Testis (tissue), 3 donors: ENCODE measurements around the gene STAM. TPM values are rescaled to one million over a fixed set of nuclear protein-coding genes. Genes with fewer than 3 reads are reported as not detected.

ENCODE experiments used
- DNase-seq: peaks from one replicate; pipeline ENCODE4 v3.0.0-alpha.2; 2019
- H3K27ac ChIP-seq, 2 donors: fragments of 200-600 bp; sonication (generic); one replicate each; pipeline ENCODE4 v1.5.1; 2019
- H3K27me3 ChIP-seq: fragments of 200-600 bp; sonication (generic); one replicate; pipeline ENCODE4 v1.5.1; 2019
- H3K36me3 ChIP-seq: fragments of 200-600 bp; sonication (generic); one replicate; pipeline ENCODE4 v1.5.1; 2017; ENCODE audit warnings: low read depth; ENCODE audit errors: missing control alignments
- H3K4me1 ChIP-seq: fragments of 200-600 bp; sonication (generic); one replicate; pipeline ENCODE4 v1.5.1; 2019
- H3K4me3 ChIP-seq, 2 donors: fragments of 200-600 bp; sonication (generic); one replicate each; pipeline ENCODE4 v1.5.1; 2017 to 2019
- H3K9me3 ChIP-seq: fragments of 200-600 bp; sonication (generic); one replicate; pipeline ENCODE4 v1.5.1; 2017
- CTCF ChIP-seq, 3 experiments: fragments of 450-650 bp in 2 of 3; fragments of 200-600 bp in 1 of 3; sonication (generic) in 1 of 3; IDR thresholded peaks; one replicate each; pipeline ENCODE4 v1.5.1; 2016 to 2019; ENCODE audit warnings: antibody characterized with exemption in 3 of 3, mild to moderate bottlenecking in 2 of 3, moderate library complexity in 1 of 3
- POLR2A ChIP-seq: fragments of 450-650 bp; IDR thresholded peaks from one replicate; pipeline ENCODE4 v1.6.1; 2017; ENCODE audit warnings: antibody characterized with exemption, mild to moderate bottlenecking, moderate library complexity
- WGBS, 2 donors: methylation state at CpG; one replicate each; pipeline ENCODE4 v1.1.5; 2018; 5-methylcytosine and 5-hydroxymethylcytosine counted together
- intact Hi-C: fragments of 100-400 bp; cut with DNase I; formaldehyde crosslinking; loops from one replicate; pipeline ENCODE4 v1.15.1; 2023; ENCODE audit warnings: low total_unique reads
- polyA plus RNA-seq: library from polyadenylated mRNA; stranded (reverse); fragments of 350-450 nt; fragmentation: Illumina TruSeq; extraction: RNeasy Lipid Tissue Mini Kit (QIAGEN cat#74804); gene quantifications from one replicate; pipeline ENCODE4 v1.2.3, GENCODE V29; 2014; ENCODE audit warnings: low read depth, low replicate concordance; ENCODE audit not compliant: insufficient read depth
- small RNA-seq, 2 donors: library from RNA; depleted of rRNA; stranded (forward); fragments of <200 nt; gene quantifications; one replicate each; pipeline ENCODE3, GENCODE V24; 2016
- total RNA-seq, 2 donors: library from RNA; depleted of rRNA; stranded (reverse); fragments of >200 nt; gene quantifications; one replicate each; pipeline ENCODE4 v1.2.3, GENCODE V29; 2016

The STAM gene
- total and polyA plus RNA-seq, 3 donors from 2014 or later = 23.7 to 40.9 (median 40.6) TPM

- Histone ChIP-seq H3K4me1 (no peaks in the 10 kb centered on the region), H3K9me3 (no peaks in the 10 kb centered on the region), H3K27ac (no peak overlapping the region), H3K4me3 (no peak overlapping the region), H3K27me3 (no peaks in the 10 kb centered on the region), H3K36me3 (no peaks in the 10 kb centered on the region)
- no peak for DNase-seq
- intact Hi-C loops = no loop called here
- WGBS, 2 donors = 94 to 98% methylated on average over 2 of the region's 2 CpGs
- no peak for TF ChIP-seq CTCF (IDR thresholded peaks at IDR 0.05)
- TF ChIP-seq POLR2A = no peak
These were observed 114.2 kb downstream of the STAM start for GRCh38 chr10:17758200-17758599.

- Histone ChIP-seq H3K27ac (no peak overlapping the region), H3K36me3 (no peaks in the 10 kb centered on the region), H3K9me3 (no peaks in the 10 kb centered on the region), H3K4me3 (no peak overlapping the region), H3K4me1 (no peaks in the 10 kb centered on the region), H3K27me3 (no peaks in the 10 kb centered on the region)
- TF ChIP-seq CTCF (IDR thresholded peaks at IDR 0.05) (no peak), POLR2A (no peak)
- no peak for DNase-seq
- intact Hi-C loops = no loop called here
These were observed 114.9 kb downstream of the STAM start for GRCh38 chr10:17758896-17759295.

GRCh38 chr10:17764142-17764541 lies 120.2 kb downstream of the STAM start:
- H3K36me3 ChIP-seq = no peaks in the 10 kb centered on the region
- H3K9me3 ChIP-seq = no peaks in the 10 kb centered on the region
- DNase-seq = no peak
- no peaks in the 10 kb centered on the region for H3K27me3 ChIP-seq
- H3K4me1 ChIP-seq = no peaks in the 10 kb centered on the region
- H3K27ac ChIP-seq = no peak overlapping the region
- TF ChIP-seq CTCF (IDR thresholded peaks at IDR 0.05) (no peak), POLR2A (no peak)
- intact Hi-C loops = no loop called here
- H3K4me3 ChIP-seq = no peak overlapping the region
- 68% methylated on average over 4 of the region's 4 CpGs for WGBS, 2 donors

- H3K36me3 ChIP-seq = no peaks in the 10 kb centered on the region
- no peaks in the 10 kb centered on the region for H3K4me1 ChIP-seq
- no peaks in the 10 kb centered on the region for H3K9me3 ChIP-seq
- no peak for TF ChIP-seq CTCF (IDR thresholded peaks at IDR 0.05)
- TF ChIP-seq POLR2A = no peak
- intact Hi-C loops = no loop called here
- 74 to 77% methylated on average over 3 of the region's 3 CpGs for WGBS, 2 donors
- H3K27me3 ChIP-seq = no peaks in the 10 kb centered on the region
- no peak overlapping the region for H3K27ac ChIP-seq
- no peak for DNase-seq
- H3K4me3 ChIP-seq = no peak overlapping the region
These were observed 121.7 kb downstream of the STAM start for GRCh38 chr10:17765602-17766001.

Small RNA genes within 50 kb of the gene (small RNA-seq; reads per million reads assigned to genes)
- gene AC069542.2 = 0 reads per million in 2 donors

Other genes with a start within 250 kb of the STAM start
- gene ST8SIA6, start 189.6 kb upstream of the STAM start, total RNA-seq = 1 to 10 TPM in 1 of 2 donors, under 1 TPM in 1; 0.87 to 1.6 TPM
- 0.84 TPM for gene ST8SIA6, start 189.6 kb upstream of the STAM start, polyA plus RNA-seq
- gene HACD1, start 26.8 kb upstream of the STAM start, total RNA-seq = 10 to 100 TPM; 16.2 to 28.5 TPM
- gene HACD1, start 26.8 kb upstream of the STAM start, polyA plus RNA-seq = 14.0 TPM
- gene TMEM236, start 108.0 kb downstream of the STAM start, total RNA-seq = under 1 TPM; 0.43 to 0.47 TPM
- 0.49 TPM for gene TMEM236, start 108.0 kb downstream of the STAM start, polyA plus RNA-seq
- gene MRC1, start 165.2 kb downstream of the STAM start, total RNA-seq = 10 to 100 TPM; 17.3 to 29.5 TPM
- 20.4 TPM for gene MRC1, start 165.2 kb downstream of the STAM start, polyA plus RNA-seq